HG03565 (cell line): ENCODE data around the gene MMEL1.
"Not testable (repeated sequence)": the region's sequence is repeated elsewhere in the genome, so short reads cannot be mapped to it uniquely, and the experiment has no call there.

ENCODE experiments used
- ATAC-seq: cut with Tn5 transposase; IDR thresholded peaks from one replicate; pipeline ENCODE4 v1.9.1; 2021; ENCODE audit warnings: mild to moderate bottlenecking, moderate library complexity; ENCODE audit not compliant: unreplicated experiment

MMEL1 gene

DNA sequence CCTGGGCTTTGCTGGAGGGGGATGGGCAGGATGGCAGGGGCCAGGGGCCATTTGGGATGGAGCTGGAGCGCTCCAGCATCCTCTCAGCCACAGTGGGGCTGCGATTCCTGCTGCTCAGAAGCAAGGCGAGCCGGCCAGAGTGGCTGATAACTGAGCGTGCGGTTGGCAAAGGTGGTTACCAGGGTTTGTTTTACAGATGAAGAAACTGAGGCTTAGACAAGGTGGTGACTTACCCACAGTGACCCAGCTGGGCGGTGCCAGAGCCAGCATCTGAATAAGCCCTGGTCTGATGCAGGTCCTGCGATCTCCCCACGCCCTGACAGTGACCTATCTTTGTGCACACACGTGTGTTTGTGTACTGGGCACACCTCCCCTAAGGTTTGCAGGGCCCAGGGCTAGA is 52.1 kb downstream of the MMEL1 start:
- ATAC-seq, result no peak

DNA sequence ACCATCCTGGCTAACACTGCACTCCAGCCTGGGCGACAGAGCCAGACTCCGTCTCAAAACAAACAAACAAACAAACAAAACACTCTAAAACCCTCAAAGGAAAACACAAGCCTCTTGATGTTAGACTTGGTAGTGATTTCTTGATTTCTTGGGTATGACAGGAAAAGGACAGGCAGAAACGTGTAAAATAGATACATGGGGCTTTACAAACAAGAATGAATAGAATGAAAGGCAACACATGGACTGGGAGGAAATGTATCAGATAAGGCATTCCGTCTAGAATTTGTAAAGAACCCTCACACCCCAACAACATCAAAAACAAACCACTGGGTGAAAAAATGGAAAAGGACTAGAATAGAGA is 54.1 kb downstream of the MMEL1 start:
- no peak for ATAC-seq

DNA sequence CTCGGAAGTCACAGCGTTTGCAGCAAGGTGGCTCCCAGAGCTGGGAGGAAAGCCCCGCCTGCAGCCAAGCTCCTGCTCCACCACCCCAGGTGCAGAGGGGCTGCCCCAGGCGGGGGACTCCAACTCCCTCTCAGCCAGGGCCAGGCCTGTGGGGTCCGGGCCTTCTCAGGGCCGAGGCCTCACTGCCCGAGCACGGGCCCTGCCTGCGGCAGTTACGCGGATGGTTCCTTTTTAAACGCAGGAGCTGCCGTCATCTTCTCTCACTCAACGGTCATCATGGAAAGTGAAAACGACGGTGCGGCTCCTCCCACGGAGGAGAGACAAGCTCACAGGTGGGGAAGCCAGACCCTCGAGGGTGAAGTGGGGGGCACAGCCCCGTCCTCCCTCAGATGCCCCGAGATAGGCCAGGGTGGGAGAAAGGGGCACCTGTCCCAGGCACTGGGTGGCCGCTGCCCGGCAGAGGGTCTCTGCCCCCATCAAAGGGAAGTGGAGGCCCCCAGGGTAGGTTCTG is 55.2 kb downstream of the MMEL1 start:
- ATAC-seq, result peak; percentile 31

DNA sequence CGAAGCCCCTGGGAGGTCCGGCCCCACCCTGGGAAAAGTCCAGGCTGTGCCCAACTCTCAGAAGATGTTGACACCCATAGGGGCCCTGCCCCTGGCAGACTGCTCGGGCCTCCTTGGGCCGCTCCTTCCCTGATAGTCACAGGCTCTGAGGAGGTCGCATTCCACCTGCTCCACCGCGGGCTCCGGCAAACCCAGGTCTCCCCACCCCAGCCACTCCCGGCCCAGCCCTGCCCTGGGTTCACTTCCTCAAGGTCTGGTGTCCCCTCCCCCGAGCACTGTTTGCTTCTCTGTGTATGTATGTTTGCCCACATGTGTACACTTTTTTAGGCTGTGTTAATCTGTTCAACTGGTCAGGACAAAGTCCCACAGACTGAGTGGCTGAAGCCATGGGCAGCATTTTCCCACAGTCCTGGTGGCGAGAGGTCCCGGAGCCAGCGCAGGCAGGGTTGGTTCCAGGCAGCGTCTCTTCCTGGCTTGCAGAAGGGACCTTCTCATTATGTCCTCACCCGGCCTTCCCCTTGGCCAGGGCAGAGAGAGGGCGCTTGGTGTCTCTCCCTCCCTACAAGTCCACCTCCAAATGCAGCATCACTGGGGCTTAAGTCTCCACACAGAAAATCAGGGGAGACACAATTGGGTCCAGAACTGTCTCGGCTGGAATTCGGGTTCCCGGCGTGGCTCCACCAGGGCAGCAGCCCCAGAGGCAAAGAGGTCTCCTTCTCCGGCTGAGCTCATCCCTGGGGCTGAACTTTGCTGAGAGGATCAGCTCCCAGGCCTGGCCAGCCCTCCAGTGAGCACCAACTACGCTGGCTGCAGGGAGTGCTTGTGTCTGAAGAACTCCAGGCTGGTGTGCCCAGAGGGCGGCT is 56.8 kb downstream of the MMEL1 start:
- ATAC-seq, result no peak

DNA sequence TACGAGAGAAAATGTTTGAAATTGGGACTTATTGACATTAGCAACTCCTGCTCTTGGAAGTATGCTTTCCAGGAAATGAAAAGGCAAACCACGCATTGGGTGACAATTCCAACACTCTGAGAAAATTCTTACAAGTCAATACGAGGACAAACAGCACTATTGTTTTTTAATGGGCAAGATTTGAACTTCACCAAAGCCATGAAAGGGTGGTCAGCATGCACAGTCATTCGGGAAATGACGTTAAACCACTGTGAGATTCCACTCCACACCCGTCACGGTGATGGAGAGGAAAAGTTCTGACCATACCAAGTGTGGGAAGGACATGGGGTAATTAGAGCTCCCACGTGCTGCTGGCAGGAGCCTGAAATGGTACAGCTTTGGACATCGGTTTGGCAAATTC is 58.5 kb downstream of the MMEL1 start:
- ATAC-seq, result no peak

DNA sequence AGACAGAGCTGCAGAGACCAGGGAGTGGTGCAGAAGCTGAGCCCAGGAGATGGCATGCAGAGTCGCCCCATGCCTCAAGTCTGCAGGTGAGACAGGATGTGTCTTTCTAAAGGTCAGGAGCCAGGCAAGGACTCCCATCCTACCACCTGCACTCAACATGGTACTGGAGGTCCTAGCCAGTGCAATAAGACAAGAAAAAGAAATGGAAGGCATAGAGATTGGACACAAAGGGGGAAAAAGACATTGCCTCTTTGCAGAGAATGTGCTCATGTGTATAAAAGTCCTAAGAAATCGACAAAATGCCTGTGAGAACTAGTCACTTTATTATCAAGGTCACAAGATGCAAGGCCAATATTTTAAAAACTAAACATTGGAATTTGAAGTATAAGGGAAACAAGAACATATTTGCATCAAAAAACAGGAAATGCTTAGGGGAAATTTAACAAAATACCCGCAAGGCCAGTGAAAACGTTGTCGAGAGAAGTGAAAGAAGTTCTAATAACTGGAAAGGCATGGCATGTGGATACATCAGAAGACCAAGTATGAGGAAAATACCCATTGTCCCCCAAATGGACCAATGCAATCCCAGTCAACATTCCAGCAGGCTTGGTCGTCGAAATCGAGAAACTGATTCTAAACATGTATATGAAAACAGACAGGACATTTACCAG is 59.4 kb downstream of the MMEL1 start:
- ATAC-seq, result no peak

DNA sequence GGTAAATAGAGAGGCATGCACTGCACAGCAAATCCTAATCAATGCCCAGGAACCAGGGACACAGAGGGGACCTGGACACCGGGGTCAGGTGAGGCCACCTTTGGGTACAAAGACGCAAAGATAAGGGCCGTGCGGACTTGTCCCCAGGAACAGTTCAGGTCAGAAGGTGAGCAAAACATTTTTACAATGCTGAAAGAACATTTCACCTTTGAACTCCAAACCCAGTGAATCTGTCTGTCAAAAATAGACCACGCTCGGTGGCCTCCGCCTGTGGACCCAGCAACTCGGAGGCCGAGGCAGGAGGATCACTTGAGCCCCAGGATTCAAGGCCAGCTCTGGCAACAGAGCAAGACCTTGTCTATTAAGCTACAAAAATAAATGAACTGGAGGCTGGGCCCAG is 61.5 kb downstream of the MMEL1 start:
- no peak for ATAC-seq

DNA sequence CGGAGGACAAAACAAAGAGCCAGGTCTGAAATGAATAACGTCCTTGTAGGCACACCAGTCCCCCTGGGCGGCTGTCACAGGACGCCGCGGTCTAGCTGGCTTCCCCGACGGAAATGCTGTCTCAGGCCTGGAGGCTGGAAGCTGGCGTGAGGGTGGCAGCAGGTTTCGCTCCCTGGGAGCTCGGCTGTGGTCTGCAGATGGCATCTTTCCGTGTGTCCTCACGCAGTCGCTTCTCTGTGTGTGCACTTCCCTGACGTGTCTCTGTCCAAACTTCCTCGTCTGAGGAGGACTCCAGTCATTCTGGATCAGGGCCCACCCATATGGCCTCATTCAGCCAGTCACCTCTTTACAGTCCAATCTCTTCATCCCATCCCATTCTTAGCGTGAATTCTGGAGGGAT is 62.5 kb downstream of the MMEL1 start:
- no peak for ATAC-seq

DNA sequence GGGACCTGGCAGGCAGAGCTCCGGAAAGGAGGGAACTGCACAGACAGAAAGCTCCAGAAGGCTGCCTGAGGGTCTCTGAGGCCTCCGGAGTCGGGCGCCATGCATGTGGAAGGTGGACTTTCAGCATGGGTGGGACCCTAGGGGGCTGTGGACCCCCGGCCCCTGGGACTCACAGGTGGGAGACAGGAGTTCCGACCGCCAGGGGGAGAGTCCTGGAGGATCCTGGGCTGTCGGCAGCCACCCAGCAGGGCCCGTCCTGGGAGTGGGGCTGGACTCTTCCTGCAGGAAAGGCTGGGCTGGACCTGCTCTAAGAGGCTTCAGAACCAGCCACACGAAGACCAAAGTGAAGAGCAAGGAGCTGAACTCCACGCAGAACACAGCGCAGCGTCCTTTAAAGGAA is 63.1 kb downstream of the MMEL1 start:
- ATAC-seq, result not testable (repeated sequence)

DNA sequence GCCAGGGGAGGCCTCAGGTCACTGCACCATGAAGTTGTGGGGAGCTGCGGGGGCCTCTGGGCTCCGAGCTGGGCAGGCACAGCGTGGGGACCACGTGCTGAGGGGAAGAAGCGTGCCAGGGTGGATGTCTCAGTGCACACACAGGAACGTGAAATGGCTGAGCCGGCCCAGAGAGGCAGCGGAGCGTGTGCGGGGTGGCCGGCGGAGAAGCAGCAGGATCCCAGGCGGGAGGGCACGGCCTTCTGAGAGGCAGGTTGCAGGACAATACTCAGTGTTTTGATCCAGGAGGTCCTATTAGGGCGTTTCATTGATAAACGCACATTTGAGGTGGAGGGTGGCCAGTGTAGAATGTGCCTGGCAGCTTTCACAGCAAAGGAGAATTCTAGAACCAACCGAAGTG is 63.8 kb downstream of the MMEL1 start:
- ATAC-seq, result no peak

DNA sequence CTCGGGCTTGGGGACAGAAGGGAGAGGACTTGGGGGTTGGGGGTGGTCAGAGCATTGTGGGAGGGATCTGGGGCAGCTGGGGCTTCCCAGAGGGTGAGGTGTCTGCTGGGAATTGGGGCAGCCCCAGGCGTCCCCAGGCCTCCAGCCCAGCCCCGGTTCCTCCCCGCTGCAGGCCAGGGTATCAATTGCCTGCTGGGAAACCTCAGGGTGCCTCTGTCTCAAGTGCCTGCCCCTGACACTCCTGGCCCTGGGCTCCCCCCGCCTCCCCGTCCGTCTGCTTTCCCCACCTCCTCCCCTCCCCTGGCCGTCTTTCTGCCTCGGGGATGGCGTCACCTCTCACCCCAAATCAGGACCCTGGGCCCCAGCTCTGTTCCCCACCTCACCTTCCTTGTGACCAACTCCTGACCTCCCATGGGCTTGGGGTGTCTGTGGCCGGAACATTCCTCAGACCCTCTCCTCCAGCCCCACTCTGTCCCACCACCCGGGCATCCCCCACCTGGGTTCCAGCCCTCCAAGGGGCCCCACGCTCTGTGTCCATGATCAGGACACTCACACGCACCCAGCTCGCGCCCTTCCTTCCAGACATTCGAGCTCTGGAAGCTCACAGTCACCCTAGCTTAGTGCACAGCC is 64.5 kb downstream of the MMEL1 start:
- not testable (repeated sequence) for ATAC-seq

DNA sequence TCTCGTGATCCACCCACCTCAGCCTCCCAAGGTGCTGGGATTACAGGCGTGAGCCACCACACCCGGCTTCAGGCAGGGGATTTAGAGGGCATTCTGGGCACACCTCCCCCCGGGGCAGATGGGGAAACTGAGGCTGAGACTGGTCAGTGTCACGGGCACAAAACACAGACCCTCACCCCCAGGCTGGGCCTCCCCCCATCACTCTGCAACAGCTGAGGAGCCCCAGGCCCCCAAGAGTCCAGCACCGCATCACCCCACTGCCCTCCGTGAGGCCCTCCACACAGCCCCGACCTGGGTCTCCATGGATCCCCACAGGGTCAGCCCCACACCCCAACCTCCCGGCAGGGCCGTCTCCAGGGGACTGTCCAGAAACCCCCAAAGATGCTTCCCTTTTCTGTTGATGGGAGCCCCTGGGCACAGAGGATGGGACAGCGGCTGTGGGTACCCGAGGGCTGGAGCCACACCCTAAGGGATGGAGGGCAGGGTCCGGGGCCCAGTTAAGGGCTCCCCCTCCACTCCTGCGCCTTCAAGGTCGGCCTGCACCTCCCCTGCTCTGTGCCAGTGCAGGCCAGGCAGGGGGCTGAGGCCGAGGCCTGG is 65.6 kb downstream of the MMEL1 start:
- ATAC-seq, result no peak

DNA sequence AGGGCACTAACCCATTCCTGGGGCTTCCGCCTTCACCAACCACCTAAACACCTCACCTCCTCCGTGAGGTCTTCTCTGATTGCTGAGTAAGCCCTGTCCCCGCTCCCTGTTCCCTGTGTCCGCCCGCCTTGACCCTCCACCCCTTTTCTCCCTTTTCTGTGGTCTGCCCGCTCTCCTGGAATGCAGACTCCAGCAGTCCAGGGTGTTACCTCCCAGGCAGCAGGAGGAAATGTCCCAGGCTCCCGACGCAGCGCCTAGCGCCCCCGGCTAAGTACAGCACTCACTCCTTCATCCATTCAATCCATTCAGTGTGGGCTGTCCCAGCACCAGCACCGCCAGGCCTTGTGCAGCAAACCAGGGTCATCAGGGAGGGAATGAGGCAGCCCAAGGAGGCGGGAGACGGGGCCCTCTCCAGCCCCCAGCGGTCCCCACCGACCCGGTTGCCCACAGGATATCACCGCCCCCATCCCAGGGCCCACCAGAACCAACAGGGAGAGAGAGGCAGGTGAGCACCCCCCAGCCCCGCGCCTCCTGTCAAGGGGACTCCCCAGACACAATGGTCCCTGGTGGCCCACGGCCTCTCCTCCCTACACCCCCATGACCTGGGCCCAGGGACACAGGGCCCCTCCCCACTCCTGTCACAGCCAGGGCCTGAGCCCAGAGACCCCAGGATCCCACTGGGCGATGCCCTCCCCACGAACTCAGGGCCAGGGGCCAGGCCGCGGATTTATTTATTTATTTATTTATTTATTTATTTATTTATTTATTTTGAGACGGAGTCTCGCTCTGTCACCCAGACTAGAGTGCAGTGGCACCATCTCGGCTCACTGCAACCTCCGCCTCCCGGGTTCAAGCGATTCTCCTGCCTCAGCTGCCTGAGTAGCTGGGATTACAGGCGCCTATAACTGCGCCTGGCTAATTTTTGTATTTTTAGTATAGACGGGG is 66.4 kb downstream of the MMEL1 start:
- no peak for ATAC-seq

DNA sequence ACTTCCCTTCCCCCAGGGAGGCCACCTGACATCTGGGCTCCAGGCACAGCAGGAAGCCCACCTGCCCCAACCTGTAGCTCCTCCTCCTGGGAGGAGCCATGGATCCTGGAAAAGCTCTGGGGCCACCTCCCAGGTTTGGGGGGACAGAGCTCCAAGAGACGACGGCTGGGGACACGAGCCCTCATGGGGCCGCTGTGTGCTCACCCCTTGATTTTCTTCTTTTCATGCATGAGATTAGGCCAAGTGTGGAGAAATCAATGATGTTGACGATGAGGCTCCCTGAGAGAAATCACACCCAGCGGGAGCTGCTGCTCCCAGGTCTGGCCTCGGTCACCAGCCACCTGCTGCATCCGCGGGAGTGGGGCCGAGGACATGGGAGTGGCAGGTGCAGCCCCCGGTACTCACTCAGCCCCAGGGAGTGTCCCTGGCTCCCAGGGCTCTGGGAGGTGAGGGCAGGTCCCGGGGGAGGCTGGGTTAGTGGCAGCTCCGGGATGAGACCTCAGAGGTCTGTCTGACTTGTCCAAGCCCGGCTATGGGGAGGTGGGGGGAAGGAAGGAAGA is 67.9 kb downstream of the MMEL1 start:
- no peak for ATAC-seq

DNA sequence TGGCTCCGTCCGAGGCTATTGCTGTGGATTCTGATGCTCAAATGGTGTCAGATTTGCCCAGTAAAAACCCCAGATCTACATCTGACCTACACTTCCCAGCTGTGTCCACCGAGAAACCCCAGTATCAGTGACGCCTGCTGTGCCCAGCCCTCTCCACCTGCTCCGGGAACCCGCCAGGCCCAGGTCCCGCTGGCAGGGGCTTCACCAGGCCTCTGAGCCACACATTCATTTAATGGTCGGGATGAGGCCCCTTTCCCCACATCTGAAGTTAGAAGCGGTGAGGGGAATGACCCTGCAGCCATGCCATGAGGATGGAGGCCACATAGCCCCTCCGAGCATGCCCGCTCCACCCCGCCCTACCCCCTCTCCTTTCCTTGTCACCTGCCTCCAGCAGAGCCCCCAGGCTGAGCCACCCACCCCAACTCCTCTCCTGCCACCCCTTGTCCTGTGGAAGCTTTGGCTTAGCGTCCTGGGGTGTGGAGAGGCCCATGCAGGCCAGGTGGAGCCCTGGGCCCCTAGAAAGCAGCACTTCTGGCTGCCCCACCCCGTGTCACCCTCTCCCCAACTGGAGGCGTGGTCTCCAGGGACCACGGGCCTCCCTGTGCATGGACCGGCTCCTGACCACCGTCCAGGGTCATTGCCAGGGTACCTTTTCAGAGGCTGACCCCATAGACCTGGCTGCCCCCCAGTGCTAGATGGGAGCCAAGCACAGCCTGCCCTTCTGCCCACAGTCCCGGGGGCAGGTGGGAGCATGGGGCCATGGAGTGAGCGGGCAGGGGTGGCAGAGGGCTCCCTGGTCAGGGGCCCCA is 68.6 kb downstream of the MMEL1 start:
- no peak for ATAC-seq

DNA sequence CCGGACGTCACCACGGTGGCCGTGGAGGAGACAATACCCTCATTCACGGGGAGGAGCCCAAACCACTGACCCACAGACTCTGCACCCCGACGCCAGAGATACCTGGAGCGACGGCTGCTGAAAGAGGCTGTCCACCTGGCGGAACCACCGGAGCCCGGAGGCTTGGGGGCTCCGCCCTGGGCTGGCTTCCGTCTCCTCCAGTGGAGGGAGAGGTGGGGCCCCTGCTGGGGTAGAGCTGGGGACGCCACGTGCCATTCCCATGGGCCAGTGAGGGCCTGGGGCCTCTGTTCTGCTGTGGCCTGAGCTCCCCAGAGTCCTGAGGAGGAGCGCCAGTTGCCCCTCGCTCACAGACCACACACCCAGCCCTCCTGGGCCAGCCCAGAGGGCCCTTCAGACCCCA is 69.6 kb downstream of the MMEL1 start:
- no peak for ATAC-seq

DNA sequence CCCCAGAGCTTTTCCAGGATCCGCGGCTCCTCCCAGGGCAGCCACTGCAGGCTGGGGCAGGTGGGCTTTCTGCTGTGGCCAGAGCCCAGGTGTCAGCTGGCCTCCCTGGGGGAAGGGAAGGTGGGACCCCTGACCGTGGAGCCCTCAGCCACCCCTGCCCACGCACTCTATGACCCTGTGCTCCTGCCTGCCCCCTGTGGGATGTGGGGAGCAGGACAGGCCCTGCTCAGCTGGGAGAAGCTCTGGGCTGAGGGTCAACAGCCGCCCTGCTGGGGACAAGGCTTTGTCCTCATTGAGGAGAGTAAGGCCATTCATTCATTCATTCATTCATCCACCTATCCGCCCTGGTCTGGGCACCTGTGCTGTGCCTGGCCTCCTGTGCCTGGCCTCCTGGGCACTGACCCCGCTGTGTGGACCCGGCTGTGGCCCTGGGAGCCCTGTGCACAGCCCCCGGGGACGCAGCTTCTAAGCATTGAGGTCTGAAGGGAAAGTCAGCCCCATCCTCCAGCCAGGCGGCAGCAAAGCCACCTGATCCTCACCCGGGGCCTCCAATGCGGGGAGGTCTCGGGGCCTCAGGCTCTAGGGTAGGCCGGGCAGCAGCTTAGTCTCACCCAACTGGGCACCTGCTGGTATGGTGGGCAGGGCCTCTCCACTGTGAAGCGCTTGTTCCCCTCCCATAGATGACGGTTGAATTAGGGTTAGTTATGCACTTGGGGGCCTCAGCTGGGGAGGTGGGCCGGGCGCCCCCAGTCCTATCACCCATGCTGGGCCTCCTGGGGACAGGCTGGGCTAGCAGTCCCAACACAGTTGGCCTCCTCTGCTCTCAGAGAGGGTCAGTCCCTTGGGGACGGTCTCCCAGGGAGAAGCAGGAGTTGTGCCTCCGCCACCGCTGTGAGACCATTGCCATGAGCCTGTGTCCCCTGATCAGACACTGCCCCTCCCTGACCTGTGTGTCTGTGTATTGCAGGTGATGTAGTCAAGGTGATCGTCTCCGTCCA is 70.6 kb downstream of the MMEL1 start:
- no peak for ATAC-seq

DNA sequence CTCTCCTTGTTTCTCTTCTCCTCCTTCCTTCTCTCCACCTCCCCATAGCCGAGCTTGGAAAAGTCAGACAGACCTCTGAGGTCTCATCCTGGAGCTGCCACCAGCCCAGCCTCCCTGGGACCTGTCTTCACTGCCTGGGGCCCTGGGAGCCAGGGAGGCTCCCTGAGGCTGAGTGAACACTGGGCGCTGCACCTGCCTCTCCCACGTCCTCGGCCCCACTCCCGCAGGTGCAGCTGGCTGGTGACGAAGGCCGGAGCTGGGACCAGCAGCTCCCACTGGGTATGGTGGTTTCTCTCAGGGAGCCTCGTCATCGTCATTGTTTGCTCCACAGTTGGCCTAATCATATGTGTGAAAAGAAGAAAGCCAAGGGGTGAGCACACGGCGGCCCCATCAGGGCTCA is 71.4 kb downstream of the MMEL1 start:
- no peak for ATAC-seq
